Islet precursor cell (in vitro differentiated cells): ENCODE measurements around the gene GCNT4.

ENCODE experiments used
- DNase-seq: peaks from one replicate; pipeline ENCODE4 v3.0.0-alpha.2; 2018

Gene GCNT4

DNA sequence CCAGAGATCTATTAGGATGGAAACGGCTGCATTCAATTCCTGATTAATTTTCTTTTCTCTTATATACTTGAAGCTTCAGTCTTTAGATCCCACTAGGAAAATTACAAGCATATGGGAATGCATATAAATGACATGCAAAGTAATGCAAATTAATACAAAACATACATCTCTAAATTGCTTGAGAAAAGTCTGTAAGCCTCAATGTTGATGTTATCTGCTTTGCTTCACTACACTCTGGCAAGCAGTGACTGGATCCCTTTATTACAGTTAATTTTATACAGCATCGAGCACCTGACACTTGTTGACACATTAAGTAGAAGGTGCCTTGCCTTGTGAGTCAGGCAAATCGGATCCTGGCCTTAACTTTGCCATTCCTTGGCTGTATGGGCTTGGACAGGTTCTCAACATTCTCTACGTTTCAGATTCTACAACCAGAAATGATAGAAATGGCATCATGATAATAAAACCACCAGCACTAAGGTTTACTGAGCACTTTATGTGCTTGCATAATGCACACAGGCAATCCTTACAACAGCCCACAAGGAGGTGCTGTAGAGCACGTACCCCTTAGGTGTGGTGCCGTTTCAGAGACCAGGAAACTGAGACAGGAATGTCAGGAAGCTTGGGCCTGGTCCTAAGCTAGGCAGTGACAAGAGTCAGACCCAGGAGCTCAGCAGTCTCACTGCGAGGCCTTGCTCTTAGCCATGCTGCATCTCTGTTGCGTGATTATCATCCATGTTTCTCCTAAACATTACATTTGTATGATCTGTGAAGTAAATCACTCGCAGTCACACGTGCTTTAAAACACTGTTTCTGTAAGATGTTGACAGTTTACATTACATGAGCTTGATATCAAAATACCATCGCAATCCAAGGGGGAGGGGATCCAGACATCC is 2.7 kb downstream of the GCNT4 start:
- DNase-seq: peak; percentile 87

DNA sequence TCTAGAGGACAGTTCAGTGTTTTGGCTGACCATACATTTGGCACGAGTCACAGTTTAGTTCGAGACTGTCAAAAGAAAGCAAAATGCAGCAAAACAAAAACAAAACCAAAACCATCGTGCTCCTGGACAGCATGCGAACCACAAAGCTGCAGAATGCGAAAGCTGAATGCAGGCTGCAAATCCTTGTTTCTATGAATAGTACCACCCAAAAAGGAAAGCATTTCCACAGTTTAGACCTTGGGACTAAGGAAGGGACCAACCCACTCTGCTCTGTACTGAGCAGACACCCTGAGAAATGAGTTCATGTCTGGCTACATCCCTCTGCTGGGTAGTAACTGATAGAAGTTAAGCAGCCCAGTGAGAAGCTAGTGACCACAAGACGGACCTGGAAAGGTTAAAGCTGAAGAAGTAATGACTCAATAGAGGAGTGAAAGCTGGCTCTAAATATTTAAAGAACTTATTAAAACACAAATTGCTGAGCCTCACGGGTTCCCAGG is 3.9 kb downstream of the GCNT4 start:
- DNase-seq: peak; percentile 66

DNA sequence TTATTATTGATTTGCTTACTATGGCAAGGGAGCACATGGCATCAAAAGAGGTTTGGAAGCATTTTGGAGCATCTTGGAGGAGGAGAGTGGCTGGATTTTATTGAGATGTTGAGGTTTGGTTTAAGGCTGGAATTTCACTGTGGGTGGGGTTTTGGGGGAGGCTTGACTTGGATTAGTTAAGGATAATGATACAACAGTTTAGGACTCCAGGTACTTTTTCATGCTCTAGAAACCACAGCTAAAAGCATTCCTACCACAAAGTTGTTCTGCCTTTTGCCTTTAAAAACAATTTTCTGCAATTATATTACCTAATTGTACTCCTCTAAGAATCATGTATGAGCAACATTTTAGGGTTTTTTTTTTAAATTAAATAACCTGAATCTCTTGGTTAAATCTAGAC is 5.0 kb downstream of the GCNT4 start:
- no peak for DNase-seq

DNA sequence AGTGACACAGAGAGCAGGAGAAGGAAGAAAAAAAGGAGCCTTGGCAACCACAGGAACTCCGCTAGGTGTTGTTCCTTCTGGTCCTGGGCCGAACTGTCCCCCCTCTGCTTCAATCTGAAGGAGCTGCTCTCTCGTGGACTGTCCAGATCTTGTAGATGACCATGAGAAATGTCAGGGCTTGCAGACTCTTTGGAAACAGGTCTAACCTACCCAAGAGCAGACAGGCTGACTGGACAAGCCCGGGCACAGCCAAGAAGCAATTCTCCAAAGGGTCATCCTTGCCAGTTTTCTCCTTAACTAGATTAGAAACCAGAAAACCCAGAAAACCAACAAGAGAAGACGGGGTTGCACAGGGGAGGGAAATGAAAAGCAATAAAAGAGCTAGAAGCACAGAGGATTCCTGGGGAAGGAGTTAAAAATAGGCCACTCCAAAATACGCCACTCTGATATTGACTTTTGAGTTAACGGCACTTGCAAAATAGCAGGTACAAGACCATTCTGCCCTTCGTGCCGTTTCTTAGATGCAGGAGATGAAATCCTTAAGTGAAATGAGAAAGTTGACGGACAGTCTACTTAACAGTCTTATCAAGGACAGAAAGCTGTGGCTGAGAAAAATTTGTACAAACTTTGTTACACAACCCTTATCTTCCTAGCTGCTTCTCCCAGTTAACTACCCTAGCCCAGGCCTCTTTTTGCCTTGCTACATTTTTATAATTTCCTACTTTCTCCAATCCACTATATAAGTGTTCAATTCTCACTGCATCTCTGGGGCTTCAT is 5.8 kb downstream of the GCNT4 start:
- DNase-seq: no peak

DNA sequence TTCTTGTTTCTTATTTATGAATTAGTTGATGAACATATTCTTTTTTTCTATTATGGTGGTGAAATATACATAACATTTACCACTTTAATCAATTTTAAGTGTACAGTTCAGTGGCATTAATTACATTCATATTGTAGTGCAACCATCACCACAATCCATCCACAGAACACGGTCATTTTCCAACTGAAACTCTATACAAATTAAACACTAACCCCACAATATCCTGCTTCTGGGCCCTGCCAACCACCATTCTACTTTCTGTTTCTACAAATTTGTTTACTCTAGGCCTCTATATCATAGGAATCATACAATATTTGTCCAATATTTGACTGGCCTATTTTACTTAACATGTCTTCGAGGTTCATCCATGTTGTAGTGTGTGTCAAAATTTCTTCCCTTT is 7.3 kb downstream of the GCNT4 start:
- no peak for DNase-seq

DNA sequence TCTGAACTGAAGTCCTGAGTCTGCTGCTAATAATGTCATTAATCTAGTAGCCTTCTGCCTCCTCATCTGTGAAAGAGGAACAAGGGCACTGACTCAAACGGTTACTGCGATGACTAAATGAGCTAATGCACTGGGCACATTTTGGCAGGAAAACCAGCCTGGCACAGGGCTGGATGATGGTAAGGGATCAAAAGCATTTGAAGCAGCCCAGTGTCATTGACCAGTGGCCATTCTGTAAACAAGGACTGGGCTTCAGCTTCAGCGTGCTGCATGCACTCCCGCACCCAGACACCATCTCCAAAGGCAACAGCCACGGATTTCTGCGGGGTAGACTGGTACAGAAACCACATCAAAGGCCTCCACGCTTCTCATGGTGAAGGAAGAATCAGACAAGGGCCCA is 8.0 kb downstream of the GCNT4 start:
- DNase-seq: no peak

DNA sequence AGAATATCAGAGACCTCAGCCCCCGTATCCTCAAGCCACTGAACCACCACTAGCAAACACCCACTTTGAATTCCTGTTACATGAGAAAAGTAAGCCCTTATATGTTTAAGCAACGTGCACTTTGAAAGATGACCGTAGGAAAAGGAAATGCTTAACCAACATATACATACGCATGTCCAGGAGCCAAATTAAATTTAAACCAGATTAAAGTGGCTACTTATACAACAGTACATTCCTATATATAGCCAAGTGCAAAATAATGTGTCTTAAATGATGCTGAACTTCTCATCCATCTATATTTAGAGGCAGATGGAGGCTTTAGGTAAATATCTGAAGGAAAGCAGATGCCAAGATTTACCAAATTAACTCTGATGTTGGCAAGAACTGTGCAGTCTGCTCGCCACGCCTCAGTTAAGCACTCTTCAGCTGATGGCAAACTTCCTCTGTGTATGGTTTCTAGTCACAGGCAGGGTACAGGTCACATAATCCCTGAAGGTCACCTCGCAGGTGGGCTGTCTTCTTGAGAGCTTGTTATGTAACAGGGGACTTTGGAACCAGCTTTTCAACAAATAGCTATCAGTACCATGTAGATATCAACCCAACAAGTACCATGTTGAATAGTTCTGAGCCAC is 8.6 kb downstream of the GCNT4 start:
- no peak for DNase-seq

DNA sequence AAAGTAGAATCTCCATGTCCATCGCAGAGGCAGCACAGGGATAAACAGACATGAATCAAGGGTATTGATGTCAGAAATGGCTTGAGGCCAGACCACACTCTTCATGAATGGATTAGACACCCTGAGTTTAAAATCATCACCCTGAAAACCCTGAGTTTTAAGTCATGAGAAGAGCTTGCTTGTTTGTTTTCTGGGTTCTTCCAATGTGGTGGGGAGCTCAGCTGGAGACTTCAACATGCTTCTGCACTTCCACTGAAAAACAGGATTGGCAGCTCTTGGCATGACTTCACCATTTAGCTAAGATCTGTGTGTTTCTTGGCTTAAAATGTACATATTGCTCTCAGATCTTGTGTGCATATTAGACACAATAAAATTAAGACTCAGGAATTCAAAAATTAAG is 9.8 kb downstream of the GCNT4 start:
- DNase-seq: no peak

DNA sequence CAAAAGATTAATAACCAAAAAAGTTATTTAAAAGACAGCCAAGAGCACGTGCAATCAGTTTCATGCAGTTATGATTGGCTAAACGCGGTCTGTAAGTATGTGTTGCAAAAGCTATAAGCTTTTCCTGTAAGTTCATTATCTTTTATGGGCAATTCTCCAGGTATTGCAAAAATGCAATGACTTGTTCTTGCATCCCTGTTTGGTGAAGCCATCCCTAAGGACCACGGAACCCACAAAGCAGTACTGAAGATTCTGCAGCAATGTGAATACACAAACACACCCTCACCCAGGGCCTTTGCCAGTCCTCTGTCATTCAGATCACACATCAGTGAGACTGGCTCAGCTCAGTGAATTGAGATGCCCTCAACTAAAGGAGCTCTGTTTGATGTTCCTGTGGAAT is 11.4 kb downstream of the GCNT4 start:
- no peak for DNase-seq

DNA sequence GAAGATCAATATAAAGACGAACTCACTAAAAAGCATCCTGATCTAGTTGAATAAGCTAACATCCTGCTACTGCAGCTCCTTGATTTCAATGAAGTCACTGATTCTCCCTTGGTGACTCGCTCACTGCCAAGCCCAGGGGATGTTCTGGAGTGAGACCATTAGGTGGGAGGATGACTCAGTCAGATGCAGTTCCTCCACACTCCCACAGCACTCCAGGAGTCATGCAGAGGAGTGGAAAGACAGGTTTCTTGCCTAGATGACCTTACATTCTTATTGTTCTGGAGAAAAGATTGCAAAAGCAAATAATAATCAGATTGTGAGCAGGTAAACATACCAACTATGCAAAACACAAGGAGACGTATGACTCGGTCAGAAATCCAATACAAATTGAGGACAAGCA is 15.3 kb downstream of the GCNT4 start:
- DNase-seq: peak; percentile 95

DNA sequence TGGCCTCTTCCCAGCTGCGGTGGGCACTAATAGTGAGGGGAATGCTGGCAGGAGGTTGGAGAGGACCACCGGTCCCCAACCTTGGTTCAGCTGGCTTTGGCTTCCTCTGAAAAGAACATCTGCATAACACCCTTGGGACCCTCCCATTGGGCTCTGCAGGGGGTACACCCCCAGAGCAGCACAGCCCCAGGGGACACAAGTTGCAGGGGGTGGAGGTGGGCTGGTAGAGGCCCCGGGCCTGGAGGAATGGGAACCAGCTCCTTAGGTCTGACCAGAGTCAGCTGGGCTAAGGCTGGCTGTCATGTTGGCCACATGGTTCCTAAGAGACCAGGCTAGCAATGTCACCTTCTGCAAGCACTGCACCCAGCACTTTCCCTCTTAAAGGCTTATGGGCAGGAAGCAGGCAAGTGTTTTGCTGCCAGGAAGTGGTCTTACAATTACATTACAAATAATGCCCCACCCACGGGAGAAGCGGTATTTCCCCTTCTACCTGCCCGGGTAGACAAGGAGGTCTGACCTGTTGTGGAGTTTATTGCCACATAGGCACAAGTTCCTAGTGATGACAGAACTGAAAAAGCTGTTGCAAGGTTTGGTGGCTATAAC is 18.1 kb downstream of the GCNT4 start:
- no peak for DNase-seq

DNA sequence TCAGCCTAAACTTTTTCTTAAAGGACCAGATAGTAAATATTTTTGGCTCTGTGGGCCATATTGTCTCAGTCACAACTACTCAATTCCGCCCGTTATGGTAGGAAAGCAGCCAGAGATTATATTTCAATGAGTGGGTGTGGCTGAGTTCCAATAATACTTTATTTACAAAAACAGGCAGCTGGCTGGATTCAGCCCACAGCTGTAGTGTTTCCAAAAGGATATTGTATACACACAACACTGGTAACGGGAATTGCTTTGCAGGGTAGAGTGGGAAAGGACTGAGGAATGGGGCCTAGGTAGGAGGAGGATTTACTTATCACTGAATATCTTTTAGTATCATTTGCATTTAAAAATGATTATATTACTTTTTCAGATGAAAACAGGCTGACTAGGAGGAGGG is 21.0 kb downstream of the GCNT4 start:
- no peak for DNase-seq

DNA sequence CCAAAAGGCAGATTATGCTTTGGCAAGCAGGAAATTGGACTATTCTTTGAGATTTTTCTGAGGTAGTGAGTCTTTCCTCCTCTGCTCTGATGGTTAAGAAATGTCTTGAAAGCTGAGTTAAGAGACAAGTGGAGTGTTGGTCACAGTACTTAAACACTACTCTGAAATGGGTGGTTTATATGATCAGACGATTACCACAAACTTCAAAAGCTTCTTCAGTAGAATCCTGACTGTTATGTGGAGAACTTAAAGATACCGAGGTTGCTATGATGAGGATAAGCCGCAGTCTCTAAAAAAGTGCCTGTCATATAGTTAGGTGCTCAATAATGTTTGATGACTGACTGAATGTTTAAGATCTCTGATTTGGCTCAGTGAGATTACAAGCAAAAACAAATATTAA is 24.3 kb downstream of the GCNT4 start:
- no peak for DNase-seq

DNA sequence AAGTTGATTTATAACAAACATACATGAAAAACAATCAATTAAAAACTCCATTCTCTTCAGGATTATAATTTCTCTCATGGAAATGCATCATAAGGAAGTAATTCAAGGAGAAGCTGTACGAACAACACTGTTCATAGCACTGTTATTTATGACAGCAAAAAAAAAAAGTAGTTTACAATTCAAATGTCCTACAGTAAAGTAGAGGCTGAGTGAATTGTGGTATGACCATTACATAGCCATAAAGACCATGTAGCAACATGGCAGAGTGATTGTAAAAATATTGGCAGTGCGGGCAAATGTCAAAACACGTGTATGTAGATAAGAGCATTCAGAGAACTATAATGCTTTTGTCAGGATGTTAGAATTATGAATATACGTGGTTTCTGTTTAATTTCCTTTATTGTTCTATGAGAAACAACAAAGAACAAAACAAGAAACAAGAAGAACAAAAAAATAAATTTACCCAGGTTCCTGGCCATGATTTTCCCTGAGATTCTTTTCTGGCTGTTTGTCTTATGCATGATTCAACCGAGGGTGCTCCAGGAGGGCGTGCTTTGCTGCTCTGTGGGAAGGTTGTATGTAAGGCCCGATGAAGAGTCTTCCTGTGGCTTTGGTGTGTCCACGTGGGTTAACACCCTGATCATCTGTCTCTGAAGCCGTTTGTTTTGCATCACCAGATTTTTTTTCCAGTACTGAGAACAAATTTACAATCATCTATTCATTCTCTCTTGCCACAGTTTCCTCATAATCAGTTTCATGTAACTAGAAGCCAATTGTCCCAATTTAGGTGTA is 28.8 kb downstream of the GCNT4 start:
- DNase-seq: no peak

DNA sequence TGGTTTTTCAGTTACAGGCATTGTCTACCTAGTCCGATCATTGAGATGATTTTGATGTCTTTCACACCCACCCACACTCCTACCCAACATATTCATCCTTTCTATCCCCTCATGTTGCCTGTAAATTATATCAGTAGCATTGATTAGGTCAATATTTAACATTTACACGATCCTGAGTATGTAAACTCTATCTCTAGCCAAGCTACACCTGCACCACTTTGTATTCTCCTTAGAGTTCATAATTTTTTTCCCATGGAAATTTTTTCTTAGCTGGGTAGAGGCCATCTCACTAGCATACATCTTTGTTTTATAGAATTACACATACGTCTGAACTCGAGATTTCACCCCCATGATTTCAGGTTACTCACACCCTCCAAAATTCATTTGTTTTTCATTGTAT is 30.6 kb downstream of the GCNT4 start:
- DNase-seq: no peak

DNA sequence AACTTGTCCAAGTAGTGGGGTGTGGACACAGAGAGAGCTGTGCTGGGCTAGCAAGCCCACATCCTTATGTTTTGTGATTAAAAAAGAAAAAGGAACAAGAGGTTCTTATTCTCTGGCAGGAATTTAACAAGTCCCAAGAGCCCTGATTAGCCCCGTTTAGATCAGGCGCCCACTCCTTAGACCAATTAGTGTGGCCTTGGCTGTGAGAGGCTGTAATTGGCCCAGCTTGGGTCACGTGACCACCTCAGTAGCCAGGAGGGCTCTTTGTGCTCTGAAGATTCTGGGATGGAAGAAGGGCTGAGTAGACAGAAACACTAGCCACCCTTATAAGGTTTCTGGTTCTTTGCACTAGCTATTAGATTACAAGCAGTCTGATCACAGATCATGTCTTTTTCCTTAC is 31.1 kb downstream of the GCNT4 start:
- DNase-seq: no peak

DNA sequence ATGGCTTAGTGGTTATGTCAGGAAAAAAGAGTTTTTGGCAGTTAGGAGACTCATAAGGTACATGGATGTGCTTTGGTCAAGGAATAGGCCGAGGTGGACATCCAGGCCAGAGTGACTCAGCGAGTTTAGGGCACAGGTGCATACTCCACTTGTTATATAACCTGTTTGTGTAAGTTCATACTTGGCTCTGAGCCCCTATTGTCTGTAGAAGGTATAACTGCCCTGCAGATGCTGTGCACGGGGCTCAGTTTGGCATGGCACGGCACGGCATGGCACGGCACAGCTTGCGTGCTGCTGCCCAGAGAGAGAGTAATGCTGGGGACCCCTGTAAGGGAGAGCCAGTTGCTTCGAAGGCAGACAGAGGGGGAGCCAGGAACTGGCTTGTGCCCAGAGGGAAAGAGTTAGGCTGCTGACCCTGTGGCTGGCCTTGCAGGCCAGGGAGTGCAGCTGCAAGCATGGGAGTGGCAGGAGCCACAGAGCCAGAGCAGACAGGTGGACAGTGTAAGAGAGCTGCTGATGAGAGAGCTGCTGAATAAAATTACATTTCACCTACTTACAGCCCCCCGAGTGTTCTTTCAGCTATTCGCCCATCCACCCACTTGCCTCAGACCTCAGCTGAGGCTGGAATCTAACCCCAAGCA is 32.2 kb downstream of the GCNT4 start:
- DNase-seq: no peak

DNA sequence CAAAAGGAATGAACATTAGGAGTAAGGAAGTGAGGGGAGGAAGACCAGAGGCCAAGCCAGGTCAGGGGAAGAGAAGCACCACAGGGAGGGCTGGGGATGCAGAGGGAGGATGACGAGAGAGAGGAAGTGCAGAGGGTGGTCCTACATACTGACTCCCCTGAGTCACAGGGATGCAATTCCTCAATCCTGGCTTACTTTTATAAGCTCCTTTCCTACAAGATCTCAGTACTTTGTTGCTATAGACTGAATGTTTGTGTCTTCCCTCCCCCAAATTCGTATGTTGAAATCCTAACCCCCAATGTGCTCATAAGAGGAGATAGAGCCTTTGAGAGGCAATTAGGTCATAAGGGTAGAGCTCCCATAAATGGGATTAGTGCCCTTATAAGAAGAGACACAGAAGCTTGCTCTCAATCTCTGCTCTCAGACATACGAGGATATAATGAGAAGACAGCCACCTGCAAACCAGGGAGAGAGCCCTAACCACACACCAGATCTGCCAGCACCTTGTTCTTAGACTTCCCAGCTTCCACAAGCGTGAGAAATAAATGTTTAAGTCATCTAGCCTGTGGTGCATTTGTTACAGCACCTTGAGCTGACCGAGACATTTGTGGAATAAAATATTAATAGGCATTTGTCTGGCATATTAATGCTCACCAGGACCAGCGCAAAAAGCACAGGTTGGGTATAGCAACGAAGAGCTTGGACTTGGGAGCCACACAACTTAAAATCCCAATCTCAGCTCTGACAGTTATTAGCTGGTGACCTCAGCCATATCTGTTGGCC is 33.4 kb downstream of the GCNT4 start:
- DNase-seq: no peak

DNA sequence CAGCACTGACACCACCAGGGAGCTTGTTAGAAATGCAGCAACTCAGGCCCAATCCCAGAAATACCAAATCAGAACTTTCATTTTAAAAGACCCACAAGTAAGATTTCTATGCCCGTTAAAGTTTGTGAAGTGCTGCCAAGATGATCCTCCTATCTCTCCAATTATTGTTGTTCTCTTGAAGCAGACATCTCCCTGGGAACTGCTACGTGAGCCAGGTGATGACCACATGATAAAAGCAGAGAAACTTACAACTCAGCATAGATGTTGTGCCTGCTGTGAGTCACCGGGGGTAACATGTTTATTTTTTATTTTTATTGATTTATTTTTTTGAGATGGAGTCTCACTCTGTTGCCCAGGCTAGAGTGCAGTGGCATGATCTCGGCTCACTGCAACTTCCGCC is 34.4 kb downstream of the GCNT4 start:
- no peak for DNase-seq

DNA sequence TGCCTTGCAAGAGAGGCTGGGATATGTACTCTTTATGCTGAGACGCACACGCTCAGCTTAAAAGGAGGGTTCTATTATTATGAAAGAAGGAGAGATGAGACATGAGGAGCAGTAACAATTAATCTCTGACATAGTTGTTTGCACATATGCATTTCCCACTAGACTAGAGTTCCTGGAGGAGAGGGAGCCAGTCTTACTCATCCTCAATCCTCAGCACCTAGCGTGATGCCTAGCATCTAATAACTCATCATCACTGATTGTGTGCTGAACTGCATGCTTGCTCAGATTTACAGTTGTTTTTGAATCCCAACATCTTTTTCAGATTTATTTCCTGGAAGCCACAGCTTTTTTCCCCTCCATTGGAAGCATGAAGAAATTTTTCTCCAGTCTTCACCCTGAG is 35.5 kb downstream of the GCNT4 start:
- no peak for DNase-seq

DNA sequence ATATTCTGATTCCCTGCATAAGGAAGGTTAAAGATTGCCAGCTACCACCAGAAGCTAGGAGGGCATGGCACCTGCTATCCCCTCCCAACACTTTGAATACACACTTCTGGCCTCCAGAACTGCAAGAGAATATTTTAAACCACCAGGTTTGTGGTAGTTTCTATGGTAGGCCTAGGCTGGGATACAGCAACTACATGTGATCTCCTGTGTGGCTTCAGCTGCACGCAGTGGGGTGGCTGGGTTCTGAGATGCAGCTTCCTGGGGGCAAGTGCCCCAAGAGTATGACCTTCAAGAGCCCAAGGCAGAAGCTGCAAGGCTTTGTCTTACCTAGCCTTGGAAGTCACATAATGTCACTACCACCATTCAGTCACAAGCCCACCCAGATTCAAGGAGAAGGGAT is 39.6 kb downstream of the GCNT4 start:
- DNase-seq: no peak
